CD14-positive monocyte (primary cell): ENCODE results near the gene FARP1. TPM values are rescaled to one million over a fixed set of nuclear protein-coding genes. Genes with fewer than 3 reads are reported as not detected.

Experiments used
- DNase-seq, 3 donors: peaks; one replicate each; pipeline ENCODE4 v3.0.0-alpha.2; 2011 to 2022
- H2AFZ ChIP-seq: 2 replicates; pipeline ENCODE4 v1.6.0; 2012; ENCODE audit warnings: mild to moderate bottlenecking, low read depth, low read length, inconsistent platforms; ENCODE audit not compliant: insufficient read depth, poor library complexity, severe bottlenecking
- H3K27ac ChIP-seq, 2 donors: 1 replicate in 1 of 2; 2 replicates in 1 of 2; pipeline ENCODE4 v1.5.1; 2012 to 2013; ENCODE audit warnings: low read length in 2 of 2, control low read depth in 1 of 2, inconsistent platforms in 1 of 2, low read depth in 1 of 2, mild to moderate bottlenecking in 1 of 2
- H3K27me3 ChIP-seq, 2 donors: one replicate each; pipeline versions ENCODE4 v1.6.0 to v1.6.1; 2011 to 2013; ENCODE audit warnings: low read length in 2 of 2; ENCODE audit not compliant: control insufficient read depth in 2 of 2, insufficient read depth in 2 of 2
- H3K36me3 ChIP-seq, 2 donors: replicated peaks in 1 of 2; 1 replicate in 1 of 2; 2 replicates in 1 of 2; pipeline versions ENCODE4 v1.5.1 to v1.6.1; 2012 to 2013; ENCODE audit warnings: low read length in 2 of 2, control low read depth in 1 of 2, inconsistent platforms in 1 of 2, mild to moderate bottlenecking in 1 of 2; ENCODE audit not compliant: insufficient read depth in 2 of 2, control insufficient read depth in 1 of 2
- H3K4me1 ChIP-seq, 2 donors: 1 replicate in 1 of 2; 2 replicates in 1 of 2; pipeline versions ENCODE4 v1.5.1 to v1.6.1; 2012 to 2013; ENCODE audit warnings: low read length in 2 of 2, control low read depth in 1 of 2, inconsistent platforms in 1 of 2, mild to moderate bottlenecking in 1 of 2, moderate library complexity in 1 of 2; ENCODE audit not compliant: insufficient read depth in 2 of 2, control insufficient read depth in 1 of 2
- H3K4me2 ChIP-seq: replicated peaks from 2 replicates; pipeline ENCODE3; 2012; ENCODE audit warnings: low read length, moderate library complexity, mild to moderate bottlenecking; ENCODE audit not compliant: poor library complexity, severe bottlenecking; ENCODE audit errors: extremely low read depth
- H3K4me3 ChIP-seq, 3 experiments: fragments of 200-600 bp in 1 of 3; sonication (generic) in 1 of 3; replicated peaks in 1 of 3; 1 replicate in 2 of 3; 2 replicates in 1 of 3; pipeline ENCODE4 v1.5.1; 2011 to 2013; ENCODE audit warnings: low read length in 3 of 3, mild to moderate bottlenecking in 3 of 3, control low read depth in 2 of 3, low read depth in 2 of 3, inconsistent platforms in 1 of 3, moderate library complexity in 1 of 3
- H3K79me2 ChIP-seq: 2 replicates; pipeline ENCODE4 v1.6.0; 2012; ENCODE audit warnings: mild to moderate bottlenecking, control low read depth, inconsistent platforms, low read length, moderate library complexity; ENCODE audit not compliant: insufficient read depth
- H3K9ac ChIP-seq: 2 replicates; pipeline ENCODE4 v1.6.0; 2017; ENCODE audit warnings: low read length, mild to moderate bottlenecking; ENCODE audit not compliant: insufficient read depth, poor library complexity, severe bottlenecking
- H3K9me3 ChIP-seq, 2 donors: replicated peaks in 1 of 2; 1 replicate in 1 of 2; 2 replicates in 1 of 2; pipeline versions ENCODE4 v1.5.1 to v1.6.1; 2012 to 2013; ENCODE audit warnings: low read length in 2 of 2, control low read depth in 1 of 2; ENCODE audit not compliant: control insufficient read depth in 1 of 2, insufficient read depth in 1 of 2
- H4K20me1 ChIP-seq: 2 replicates; pipeline ENCODE4 v1.6.0; 2012; ENCODE audit warnings: mild to moderate bottlenecking, low read length, control low read depth, moderate library complexity; ENCODE audit not compliant: insufficient read depth
- H3K27ac Mint-ChIP-seq, 7 donors: one replicate each; pipeline ENCODE4 v1.8.0; 2020; ENCODE audit warnings: mild to moderate bottlenecking in 7 of 7, mixed read lengths in 7 of 7, moderate library complexity in 6 of 7, inconsistent platforms in 2 of 7
- H3K27me3 Mint-ChIP-seq, 3 donors: one replicate each; pipeline ENCODE4 v1.8.0; 2021 to 2022; ENCODE audit warnings: low read depth in 3 of 3, mild to moderate bottlenecking in 3 of 3, mixed read lengths in 3 of 3, moderate library complexity in 3 of 3, inconsistent platforms in 1 of 3
- H3K36me3 Mint-ChIP-seq, 2 donors: one replicate each; pipeline ENCODE4 v1.8.0; 2020; ENCODE audit warnings: mixed read lengths in 2 of 2, inconsistent platforms in 1 of 2, mild to moderate bottlenecking in 1 of 2
- H3K4me1 Mint-ChIP-seq: one replicate; pipeline ENCODE4 v1.8.0; 2020; ENCODE audit warnings: mild to moderate bottlenecking, mixed read lengths
- H3K4me3 Mint-ChIP-seq, 2 donors: one replicate each; pipeline ENCODE4 v1.8.0; 2020; ENCODE audit warnings: mild to moderate bottlenecking in 2 of 2, mixed read lengths in 2 of 2, moderate library complexity in 1 of 2
- H3K9me3 Mint-ChIP-seq, 7 donors: one replicate each; pipeline ENCODE4 v1.8.0; 2020 to 2022; ENCODE audit warnings: mixed read lengths in 7 of 7, mild to moderate bottlenecking in 6 of 7, moderate library complexity in 6 of 7, inconsistent platforms in 2 of 7
- CTCF ChIP-seq: fragments of 200-600 bp; IDR thresholded peaks from one replicate; pipeline ENCODE4 v1.8.0; 2022; ENCODE audit warnings: antibody characterized with exemption, mild to moderate bottlenecking
- WGBS: methylation state at CpG from one replicate; pipeline ENCODE4 v1.1.5; 2013; ENCODE audit warnings: missing lambda C conversion rate; ENCODE audit not compliant: insufficient coverage; 5-methylcytosine and 5-hydroxymethylcytosine counted together
- intact Hi-C, 2 donors: fragments of 100-400 bp; cut with micrococcal nuclease; formaldehyde crosslinking; loops; one replicate each; pipeline versions ENCODE4 v1.15.0 to v1.15.1; 2023
- polyA plus RNA-seq, 3 donors: library from polyadenylated mRNA; depleted of rRNA in 1 of 3; unstranded in 2 of 3; stranded (reverse) in 1 of 3; fragments of 300-500 nt in 2 of 3; fragments of >200 nt in 1 of 3; fragmentation: Illumina TruSeq in 2 of 3; gene quantifications; 1 replicate in 2 of 3; 2 replicates in 1 of 3; pipeline ENCODE4 v1.2.3, GENCODE V29; 2012 to 2021

Gene FARP1
- polyA plus RNA-seq, 3 donors: 0.01 to 0.16 (median 0.12) TPM

GRCh38 chr13:98217597-98217996 lies 74.7 kb downstream of the FARP1 start:
- Histone ChIP-seq H2AFZ (no peak overlapping the region), H3K9ac (no peak overlapping the region), H3K9me3 (no peaks in the 10 kb centered on the region), H3K36me3 (no peaks in the 10 kb centered on the region), H3K4me1 (no peaks in the 10 kb centered on the region), H3K27ac (no peak overlapping the region), H3K79me2 (no peaks in the 10 kb centered on the region), H3K4me2 (no peak overlapping the region), H3K27me3 (no peaks in the 10 kb centered on the region), H4K20me1 (no peaks in the 10 kb centered on the region), H3K4me3 (no peak overlapping the region)
- Mint-ChIP-seq H3K4me1 (no peaks in the 10 kb centered on the region), H3K27me3 (peaks cover 0 to 2% (median 1%) of the 10 kb centered on the region in 3 donors), H3K4me3 (no peak overlapping the region), H3K27ac (no peak overlapping the region), H3K9me3 (peaks cover 0 to 3% (median 0%) of the 10 kb centered on the region in 7 donors), H3K36me3 (no peaks in the 10 kb centered on the region)
- 98% methylated on average over 8 of the region's 12 CpGs for WGBS
- TF ChIP-seq CTCF: no peak
- no peak for DNase-seq
- intact Hi-C loops: no loop called here

- Mint-ChIP-seq H3K36me3 (no peaks in the 10 kb centered on the region), H3K27ac (no peak overlapping the region), H3K27me3 (peaks cover 0 to 2% (median 1%) of the 10 kb centered on the region in 3 donors), H3K4me1 (no peaks in the 10 kb centered on the region), H3K4me3 (no peak overlapping the region), H3K9me3 (peaks cover 0 to 2% (median 0%) of the 10 kb centered on the region in 7 donors)
- no peaks in the 10 kb centered on the region for H4K20me1 ChIP-seq
- H2AFZ ChIP-seq: no peak overlapping the region
- H3K9me3 ChIP-seq: no peaks in the 10 kb centered on the region
- intact Hi-C loops: no loop called here
- no peak overlapping the region for H3K9ac ChIP-seq
- H3K36me3 ChIP-seq: no peaks in the 10 kb centered on the region
- no peaks in the 10 kb centered on the region for H3K4me1 ChIP-seq
- H3K27me3 ChIP-seq: no peaks in the 10 kb centered on the region
- H3K27ac ChIP-seq: no peak overlapping the region
- 91% methylated on average over 3 of the region's 6 CpGs for WGBS
- no peak overlapping the region for H3K4me2 ChIP-seq
- H3K4me3 ChIP-seq: no peak overlapping the region
- no peak for DNase-seq
- H3K79me2 ChIP-seq: no peaks in the 10 kb centered on the region
- no peak for TF ChIP-seq CTCF
Measured at GRCh38 chr13:98219685-98220084, 76.8 kb downstream of the FARP1 start.
